GM21423 (cell line): ENCODE data around the gene MAPK8.

Source experiments
- ATAC-seq: cut with Tn5 transposase; IDR thresholded peaks from one replicate; pipeline ENCODE4 v1.9.1; 2021; ENCODE audit warnings: mild to moderate bottlenecking, moderate library complexity; ENCODE audit not compliant: unreplicated experiment

Gene MAPK8

GRCh38 chr10:48472501-48473069 is 166.1 kb downstream of the MAPK8 start:
- ATAC-seq, result no peak

DNA sequence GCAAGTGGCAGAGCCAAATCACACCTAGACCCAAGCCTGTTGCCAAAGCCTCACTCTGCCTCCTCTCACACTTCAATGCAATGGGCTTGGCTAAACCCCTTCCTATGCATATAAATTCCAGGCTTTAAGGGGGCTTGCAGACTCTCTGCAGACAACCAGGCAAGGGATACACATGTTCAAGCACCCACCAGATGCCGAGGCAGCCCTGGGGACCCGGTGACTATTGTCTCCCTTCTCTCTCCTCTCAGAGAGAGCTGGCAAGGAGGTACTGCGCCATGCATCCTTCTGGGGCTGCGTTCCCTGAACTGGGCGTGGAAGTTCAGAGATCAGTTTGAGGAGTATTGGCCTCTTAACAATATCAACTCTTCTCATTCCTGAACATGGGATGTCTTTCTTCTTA is 167.2 kb downstream of the MAPK8 start:
- no peak for ATAC-seq

- no peak for ATAC-seq
These were observed 168.4 kb downstream of the MAPK8 start for GRCh38 chr10:48474765-48475365.

DNA sequence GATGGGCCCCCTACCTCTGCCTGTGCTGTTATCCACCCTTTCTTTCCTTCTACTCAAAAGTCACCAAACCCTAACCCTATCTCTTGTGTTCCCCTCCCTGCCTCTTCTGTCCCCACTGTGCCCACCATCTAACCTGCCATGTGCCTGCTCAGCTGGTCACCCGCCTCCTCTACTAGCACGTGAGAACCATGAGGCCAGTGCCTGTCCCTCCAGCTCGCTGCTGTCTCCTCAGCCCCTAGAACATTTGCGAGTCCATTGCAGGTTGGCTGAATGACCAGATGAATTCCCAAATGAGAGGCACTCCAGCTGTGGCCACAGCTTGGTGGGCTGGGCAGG is 169.4 kb downstream of the MAPK8 start:
- no peak for ATAC-seq

GRCh38 chr10:48476279-48476982 is 170.0 kb downstream of the MAPK8 start:
- ATAC-seq, result no peak

- no peak for ATAC-seq
These were observed 170.7 kb downstream of the MAPK8 start for GRCh38 chr10:48477141-48477540.

- ATAC-seq, result no peak
These were observed 171.1 kb downstream of the MAPK8 start for GRCh38 chr10:48477616-48478015.

GRCh38 chr10:48478469-48478868 is 172.0 kb downstream of the MAPK8 start:
- no peak for ATAC-seq

- no peak for ATAC-seq
These were observed 172.7 kb downstream of the MAPK8 start for GRCh38 chr10:48478980-48479811.

GRCh38 chr10:48480397-48481374 is 174.2 kb downstream of the MAPK8 start:
- ATAC-seq, result no peak

- ATAC-seq, result no peak
These were observed 174.9 kb downstream of the MAPK8 start for GRCh38 chr10:48481385-48481784.

DNA sequence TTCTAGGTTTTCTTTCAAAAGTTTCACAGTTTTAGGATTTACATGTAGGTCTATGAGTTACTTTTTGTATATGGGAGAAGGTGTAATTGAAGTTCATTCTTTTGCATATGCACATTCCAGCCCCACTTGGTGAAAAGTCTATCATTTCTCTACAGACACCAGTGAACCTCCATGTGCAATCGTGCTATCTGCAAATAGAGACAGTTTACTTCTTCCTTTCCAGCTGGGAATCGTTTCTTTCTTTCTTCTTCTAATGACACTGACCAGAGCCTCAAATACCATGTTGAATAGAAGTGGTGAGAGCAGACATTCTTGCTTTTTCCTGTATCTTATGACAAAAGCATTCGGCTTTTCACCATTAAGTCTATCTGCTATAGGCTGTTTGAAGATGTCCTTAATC is 175.7 kb downstream of the MAPK8 start:
- ATAC-seq, result no peak

DNA sequence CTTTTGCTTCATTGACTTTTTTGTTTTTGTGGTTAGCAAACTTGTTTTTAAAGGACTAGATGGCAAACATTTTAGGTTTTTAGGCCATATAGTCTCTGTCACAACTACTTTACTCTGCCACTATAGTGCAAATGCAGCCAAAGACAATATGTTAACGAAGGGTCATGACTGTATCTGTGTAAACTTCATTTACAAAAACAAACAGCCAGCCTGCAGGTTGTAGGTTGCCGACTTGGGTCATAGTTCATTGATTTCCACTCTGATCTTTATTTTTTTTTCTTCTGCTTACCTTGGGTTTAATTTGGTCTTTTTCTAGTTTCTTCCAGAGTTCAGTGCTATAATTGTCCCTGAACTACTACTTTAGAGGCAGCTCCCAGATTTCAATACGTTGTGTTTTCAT is 178.4 kb downstream of the MAPK8 start:
- no peak for ATAC-seq

DNA sequence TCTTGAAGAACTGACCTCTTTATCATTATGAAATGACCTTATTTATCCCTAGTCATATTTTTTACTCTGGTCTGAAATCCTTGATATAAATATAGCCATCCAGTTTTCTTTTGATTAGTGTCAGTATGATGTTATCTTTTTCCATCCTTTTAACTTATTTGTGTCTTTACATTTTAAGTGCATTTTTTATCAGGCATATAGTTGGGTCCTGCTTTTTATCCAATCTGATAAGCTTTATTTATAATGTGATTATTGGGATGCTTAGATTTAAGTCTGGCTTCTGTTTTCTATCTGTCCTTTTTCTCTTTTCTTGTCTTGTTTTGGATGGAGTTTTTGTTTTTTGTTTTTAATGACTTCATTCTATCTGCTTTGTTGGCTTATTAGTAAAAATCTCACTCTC is 179.2 kb downstream of the MAPK8 start:
- ATAC-seq, result no peak

DNA sequence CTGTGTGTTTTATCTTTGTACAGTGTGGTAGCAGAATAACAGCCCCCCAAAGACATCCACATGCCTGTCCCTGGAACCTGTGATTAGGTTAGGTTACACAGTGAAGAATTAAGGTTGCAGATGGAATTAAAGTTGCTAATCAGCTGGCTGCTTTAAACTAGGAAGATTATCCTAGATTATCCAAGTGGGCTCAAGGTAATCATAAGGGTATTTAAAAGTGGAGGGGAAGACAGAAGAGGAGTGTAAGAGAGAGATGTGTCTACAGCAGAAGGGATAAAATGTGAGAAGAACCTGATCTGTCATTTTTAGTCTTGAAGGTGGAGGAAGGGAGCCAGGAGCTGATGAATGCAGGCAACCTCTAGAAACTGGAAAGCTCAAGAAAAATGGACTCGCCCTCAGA is 180.8 kb downstream of the MAPK8 start:
- ATAC-seq, result no peak
